Stimulated activated CD8-positive, alpha-beta memory T cell treated with anti-CD3 and anti-CD28 coated beads, Interleukin-2, amount 100 ng/mL, for 1 hour (primary cell): ENCODE measurements around the gene ADD3.

Experiments
- DNase-seq, 2 donors: peaks; one replicate each; pipeline ENCODE4 v3.0.0-alpha.2; 2020; ENCODE audit warnings: low read depth in 2 of 2

The ADD3 gene

DNA sequence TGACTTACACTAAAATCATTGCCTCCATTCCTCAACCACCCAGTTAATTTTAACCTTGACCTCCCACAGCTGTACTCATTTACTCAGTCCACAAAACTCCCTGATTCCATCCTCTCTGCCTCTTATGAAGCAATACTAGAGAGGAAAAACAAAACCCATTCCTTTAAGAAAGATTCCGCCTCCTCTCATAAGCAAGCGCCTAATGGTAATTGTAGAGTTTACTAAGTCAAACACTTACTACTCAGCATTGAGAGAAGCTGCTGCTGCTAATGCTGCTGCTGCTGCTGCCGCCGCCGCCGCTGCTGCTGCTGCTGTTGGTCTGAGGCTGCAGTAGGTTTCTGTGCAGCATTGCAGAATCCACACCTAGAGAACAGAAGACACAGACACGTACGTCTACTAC lies 2.1 kb upstream of the ADD3 start:
- no peak for DNase-seq

DNA sequence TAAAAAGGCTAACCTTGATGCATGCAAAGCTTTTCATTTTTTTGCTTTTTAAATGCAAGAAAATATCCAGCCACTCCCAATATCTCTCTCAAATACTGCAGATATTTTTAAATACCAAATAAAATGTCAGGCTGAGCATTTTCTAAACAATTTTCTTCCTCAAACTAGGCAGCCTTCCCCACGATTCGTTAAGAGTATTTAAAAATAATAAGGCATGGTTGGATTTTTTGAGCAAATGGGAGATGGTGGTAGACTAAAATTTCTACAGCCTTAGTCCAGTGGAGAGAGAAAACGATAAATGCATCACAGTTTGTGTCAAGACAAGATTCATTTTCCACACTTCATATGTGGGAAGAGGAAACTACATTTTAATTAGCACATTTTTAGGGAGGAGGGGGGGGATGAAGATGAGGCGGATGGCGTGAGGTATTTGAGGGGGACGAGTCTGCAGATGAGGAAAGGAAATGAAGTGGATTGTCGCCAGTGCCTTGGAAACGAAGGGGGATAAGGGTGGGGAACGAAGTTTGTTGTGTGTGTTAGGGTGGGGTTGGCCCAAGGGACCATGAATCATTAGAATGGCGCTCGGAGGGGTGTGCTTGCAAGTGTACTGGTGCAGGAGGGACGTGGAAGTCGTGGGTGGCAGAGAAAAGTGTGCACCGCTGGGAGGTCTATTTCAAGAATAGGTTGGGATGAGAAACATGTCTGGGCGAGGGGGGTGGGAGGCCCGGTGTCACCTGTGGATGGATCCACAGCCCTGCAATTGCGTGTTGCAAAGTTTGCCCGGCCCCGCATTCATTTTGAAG lies 1.2 kb upstream of the ADD3 start:
- DNase-seq = no peak

DNA sequence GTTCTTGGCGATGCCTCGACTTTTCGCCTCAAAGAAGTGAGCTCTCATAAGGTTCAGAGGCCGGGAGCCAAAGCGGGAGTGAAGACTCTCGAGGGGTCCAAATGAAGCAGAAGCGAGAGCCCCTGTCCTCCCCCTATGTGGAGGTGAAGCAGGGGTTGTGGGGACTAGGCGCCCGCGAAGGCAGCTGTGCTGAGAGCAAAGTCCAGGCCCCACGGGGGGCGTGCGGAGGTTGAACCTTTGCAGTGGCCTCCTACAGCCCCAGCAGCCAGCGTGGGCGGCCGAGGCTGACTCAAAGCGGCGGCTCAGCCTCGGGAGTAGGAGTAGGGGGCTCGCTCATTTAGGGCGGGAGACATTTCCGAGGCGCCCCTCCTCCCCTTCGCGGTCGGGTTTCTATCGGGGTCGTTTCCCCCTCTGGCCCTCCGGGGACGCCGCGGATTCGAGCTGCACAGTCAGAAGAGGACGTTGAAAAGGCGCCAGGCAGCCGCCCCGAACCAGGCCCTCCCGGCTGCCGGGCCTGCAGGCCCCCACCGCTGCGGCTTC lies 553 bp upstream of the ADD3 start:
- no peak for DNase-seq

DNA sequence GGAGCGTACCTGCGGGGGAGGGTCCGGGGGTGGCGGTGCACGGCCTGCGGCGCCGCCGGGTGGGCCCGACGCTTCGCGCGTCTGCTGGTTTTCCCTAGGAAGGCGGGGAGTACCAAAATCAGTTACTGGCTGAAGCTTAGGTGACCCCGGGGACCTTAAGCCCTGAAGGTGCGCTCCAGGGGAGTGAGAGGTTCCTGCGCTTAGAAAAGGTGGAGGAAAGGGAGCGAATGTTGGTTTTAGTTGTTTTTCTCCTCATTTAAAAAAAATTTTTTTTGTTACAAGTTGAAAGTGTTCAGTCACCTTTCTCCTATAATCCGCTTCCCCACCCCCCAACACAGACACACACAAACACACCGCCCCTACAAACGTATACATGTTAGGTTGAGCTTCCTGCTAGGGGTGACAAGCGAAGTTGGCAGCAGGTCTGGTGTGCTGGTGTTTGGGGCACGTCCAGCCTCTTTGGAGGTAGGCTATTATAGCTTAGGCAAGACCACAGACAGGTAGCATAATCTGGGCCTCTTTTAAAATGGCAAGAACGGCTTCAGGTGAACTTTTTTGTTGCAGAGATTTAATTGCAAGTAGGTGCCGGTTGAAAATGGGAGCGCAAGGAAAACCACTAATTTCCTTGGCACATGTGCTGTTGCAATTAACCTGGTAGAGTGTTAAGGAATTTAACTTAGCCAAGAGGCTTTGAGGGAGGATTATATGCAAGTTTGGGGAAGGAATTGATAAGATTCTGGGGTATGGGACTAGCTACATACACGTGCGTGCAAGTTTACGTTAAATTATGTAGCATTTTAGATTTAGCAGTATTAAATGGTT lies 945 bp downstream of the ADD3 start:
- no peak for DNase-seq

DNA sequence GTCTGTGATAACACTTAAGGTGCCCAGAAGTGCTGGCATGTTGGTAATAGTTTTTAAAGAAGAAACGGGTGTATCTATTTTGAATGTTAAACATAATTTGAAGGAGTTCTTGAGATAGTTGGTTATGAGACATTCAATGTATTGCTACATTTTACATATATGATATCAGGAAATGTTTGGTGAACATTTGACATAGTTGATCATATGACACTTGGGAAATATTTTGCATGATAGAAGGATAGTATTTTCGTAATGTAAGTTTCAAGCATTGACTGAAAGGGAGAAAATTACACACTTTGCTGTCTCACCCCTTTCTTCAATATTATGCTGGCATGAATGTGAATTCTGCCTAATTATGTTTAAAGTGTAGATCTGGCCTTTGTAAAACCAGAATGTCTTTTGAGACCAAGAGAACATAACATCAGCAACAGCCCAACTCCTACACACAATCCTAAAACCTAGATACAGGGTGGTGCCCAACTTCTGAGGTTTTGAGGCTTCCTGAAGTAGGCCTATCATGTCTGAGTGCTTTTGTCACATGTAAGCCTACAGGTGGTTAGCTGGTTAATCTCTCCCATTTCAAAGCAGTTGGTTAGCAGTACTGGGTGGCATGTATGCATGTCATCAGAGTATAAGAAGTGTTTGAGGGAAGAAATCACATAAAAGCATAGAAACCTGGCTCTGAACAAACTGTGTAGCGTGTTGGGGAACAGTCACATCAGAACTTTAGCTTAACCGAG lies 2.1 kb downstream of the ADD3 start:
- DNase-seq = peak in 1 of 2 donors; percentile 26

DNA sequence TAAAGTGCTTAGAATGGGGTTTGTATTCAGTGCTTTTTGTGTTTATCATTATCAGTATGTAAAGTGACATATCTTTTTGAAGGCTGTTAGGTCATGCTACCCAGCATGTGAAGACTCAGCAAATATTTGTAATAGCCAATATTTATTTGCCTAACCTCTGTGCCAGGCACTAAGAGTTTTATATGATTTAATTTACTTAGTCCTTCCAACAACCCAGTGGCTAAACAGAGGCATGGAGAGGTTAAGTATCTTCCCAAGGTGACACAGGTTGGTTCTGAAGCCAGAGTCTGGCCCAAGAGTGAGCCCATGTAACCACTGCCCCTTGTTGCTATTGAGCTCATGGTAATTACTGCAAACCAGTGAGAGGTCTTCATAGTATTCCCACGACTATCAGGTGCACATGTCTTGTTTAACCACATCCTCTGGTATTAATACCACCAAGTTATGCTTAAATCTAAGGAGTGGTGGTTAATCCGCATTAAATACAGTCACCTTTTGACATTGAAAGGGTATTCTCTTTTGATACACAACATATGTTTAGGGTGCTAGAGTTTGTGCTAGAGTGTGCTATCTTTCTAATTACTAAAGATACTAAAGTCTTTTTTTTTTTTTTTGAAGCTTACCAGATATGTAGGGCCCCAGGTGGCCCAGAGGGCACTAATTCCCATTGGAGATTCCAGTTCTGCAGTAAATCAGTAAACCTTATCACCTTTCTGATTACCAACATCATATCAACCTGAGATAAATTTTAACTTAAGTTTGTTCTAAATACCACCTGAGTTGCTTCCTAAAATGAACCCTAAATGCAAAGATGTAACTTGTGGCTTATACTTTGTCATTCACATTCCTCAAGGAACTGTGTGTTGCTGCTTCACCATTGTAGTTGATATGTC lies 2.9 kb downstream of the ADD3 start:
- DNase-seq = no peak

DNA sequence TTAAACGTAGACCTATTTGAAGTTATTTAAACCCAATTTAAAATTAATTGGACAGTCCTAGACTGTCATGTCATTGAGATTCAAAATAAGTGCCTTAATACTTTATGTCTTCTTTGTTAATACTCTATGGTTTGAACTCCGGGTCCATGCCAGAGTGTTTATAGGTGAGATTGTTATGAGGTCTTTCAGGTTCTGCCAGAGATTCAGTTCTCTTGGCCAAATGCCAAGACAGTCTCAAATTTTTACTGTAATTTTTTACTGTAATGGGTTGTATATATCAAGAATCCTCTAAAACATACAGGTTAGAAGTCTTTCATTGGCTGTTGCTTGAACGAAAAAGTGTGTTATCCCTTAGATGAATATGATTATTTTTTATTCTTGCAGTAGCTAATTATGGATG lies 3.9 kb downstream of the ADD3 start:
- no peak for DNase-seq

DNA sequence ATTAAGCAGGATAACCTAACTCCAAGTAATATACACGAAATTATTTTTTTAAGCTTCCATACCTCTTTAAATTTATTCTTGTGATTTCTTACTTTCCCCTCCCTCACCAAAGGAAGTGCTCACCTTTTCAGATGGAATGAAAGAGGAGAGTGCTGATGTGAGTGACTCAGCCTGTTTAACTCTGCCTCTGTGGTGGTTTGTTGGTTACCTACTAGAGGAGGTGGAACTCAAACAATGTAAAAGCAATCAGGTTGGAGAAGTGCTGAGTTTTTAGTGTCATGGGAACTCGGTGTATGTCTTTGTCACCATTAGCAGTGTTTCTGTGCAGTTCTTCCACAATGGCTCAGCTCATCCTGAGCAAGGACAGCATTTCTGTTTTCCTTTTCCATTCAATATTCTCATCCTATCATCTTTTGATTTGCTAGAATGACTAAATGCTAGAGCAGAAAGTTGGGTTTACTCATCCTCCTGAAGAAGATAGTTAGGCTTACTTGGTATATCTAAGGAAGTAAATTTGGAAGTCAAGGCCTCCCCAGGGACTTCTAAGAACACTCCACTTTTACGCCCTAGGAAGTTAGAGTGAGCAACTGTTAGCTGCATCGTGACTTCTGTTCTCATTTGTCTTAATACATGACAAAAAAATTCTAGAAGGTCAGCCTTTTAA lies 6.0 kb downstream of the ADD3 start:
- no peak for DNase-seq

DNA sequence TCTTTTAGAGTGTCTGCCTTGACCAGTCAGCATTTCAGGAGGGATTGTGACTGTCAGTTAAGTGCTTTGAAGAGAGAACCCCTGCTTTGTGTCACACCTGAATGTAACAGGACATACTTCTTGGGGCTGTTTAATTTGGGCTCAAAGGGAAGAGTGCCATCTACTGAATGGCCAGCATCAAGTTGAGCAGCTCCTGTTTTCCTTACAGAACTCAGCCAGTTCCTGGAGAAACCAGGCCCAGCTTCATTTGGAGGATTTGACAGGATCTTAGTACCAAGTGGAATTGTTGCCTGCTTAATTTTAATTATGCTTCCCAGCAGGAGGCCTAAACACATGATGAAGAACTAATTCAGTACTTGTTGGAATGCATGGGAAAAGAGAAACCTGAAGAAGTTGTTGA lies 8.3 kb downstream of the ADD3 start:
- no peak for DNase-seq

DNA sequence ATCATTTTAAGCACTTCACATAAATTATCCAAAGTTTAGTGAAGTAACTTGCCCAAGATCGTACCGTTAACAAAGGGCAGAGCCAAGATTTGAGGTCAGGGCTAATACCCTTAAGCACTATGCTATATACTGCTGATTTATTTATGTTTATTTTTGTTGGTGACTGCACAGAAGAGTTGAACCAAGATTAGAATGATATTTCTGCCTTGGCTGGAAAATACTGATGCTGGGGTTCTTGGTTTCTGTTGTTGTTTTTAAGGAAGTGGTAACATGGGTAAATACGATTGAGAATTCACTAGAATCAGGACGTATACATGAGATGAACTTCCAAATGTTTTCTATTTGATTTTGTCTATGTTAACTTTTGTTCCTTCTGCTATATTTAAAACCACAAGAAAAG lies 9.3 kb downstream of the ADD3 start:
- no peak for DNase-seq

DNA sequence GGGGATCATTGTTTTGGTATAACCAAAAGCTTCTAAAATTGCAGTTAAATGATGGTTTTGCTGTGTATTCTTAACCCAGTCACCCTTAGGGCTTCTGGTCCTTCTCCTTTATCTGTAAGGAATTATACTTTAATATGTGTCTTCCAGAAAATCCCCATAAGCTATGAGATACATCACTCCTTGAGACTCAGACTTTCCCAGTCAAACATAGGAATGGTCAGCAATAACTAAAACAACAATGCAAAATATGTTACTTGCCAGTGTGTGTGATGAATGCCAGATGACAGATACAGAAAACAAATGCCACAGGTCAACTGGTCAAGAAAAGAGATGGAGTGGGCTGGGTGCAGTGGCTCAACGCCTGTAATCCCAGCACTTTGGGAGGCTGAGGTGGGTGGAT lies 10.1 kb downstream of the ADD3 start:
- no peak for DNase-seq

DNA sequence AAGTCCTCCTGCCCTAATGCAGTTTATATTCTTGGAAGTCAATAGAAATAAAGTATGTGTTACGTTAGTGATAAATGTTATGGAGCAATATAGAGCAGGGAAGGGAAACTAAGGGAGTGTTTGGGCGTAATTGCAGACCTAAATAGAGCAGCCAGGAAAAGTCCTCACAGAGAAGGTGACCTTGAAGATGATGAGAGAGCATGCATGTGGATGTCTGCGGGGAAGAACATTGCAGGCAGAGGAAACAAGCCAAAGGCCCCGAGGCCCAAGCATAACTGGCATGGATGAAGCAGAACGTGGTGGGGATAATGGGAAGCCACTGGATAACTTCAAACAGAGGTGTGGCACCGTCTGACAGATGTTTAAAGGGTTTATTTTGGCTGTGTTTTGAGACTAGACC lies 12.5 kb downstream of the ADD3 start:
- DNase-seq = no peak

DNA sequence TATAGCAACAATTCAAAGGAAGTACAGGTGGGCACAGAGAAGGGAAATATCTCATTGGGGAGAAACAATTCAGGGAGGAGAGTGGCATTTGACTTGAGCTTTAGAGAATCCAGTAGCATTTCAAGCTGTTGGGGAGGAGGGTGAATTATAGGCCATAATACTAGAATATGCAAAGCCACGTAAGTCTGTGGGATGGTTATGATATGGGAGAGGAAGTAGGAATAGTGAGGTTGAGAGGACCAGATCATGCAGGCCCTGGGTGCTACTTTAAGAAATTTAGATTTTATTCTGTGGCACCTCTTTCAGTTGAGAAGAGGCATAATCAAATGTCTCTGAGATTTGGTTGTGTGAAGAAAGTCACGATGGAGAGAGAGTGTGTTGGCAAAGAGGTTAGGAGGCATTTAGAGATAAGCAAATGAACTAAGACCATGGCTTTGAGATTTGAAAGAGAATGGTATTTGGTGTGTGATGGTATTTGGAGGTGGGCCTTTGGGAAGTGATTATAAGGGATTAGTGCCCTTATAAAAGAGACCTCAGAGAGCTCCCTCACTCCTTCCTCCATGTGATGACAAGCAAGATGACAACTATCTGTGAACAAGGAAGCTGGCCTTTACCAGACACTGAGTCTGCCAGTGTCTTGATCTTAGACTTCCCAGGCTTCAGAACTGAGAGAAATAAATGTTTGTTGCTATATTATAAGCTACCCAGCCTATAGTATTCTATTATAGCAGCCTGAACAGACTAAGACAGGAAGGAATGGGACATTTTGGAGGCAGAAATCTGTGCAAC lies 15.1 kb downstream of the ADD3 start:
- DNase-seq = no peak

DNA sequence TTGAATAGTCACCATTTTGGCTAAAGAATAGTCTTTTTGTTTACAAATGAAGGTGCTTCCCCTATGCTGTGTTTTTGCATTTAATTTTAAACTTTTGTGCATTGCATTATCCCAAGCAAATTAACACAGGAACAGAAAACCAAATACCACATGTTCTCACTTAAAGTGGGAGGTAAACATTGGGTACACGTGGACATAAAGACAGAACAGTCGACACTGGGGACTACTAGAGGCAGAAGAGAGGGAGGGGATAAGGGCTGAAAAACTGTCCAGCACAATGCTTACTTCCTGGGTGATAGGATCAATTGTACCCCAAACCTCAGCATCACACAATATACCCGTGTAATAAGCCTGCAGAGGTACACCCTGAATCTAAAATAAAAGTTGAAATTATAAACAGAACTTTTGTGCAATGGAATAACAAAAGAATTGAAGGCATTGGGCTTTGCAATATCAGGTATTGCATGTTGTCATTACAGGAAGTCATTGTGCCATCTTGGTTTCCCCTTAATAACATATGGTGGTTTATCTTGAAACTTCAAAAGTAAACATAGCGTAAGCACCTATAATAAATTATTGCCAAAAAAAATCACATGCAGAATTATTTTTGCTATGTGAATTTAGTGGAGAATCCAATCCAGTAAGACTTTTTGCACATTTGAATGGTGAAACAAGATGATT lies 16.1 kb downstream of the ADD3 start:
- DNase-seq = no peak

DNA sequence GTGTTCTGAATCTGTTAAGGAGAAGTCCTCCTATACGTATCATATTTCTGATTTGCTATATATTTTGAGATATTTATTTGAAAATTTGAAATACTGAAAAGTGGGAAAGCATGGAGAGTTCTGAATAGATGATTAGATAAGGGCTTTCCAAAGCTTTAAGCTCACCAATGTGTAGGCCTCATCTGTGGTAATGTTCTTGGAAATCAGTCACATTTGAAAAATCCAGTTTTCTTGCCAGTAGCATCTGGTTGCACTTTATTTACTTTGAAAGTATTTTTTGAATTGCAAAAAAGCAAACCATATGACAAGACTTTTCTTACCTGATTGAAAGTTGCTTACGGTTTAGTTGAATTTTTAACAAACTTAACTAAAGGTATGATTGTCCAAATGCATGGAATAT lies 21.7 kb downstream of the ADD3 start:
- no peak for DNase-seq

DNA sequence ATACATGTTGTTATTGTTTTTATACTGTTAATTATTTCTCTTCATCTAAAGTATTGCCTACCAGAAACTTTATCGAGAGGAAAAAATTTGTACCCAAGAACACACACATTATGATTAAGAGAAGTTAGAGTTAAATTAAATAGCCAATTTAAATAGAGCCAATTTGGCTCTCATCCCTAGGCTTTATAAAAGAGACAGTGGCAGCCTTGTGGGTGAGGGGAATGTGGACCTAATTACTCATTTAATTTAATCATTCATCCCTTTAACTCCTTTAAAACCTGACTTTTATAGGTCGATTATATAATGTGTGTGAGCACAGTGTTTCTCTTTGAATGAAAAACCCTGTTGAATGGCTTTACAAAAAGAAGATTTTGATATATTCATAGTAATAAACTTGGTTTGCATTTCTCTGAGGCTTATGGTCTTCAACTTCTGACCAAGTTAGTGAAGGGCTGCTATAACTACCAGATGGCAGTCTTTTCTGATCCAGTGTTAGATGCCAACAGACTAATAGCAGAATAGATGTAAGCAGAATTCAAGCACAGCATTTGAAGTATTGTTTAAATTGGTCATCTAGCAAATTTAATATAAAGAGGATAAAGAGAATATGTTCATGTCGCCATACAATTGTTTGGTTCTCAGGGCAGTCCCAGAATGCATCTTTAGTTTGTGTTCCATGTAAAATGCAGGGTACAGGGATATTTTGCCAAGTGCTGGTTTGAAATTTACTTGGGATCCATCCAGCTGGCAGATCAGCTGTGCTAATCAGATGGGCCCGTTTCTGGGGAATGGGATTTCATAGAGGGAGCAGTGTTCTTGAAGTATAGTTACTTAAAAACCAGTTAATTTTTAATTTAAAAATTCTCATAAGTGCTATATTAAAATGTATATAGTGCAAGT lies 25.3 kb downstream of the ADD3 start:
- DNase-seq = no peak

DNA sequence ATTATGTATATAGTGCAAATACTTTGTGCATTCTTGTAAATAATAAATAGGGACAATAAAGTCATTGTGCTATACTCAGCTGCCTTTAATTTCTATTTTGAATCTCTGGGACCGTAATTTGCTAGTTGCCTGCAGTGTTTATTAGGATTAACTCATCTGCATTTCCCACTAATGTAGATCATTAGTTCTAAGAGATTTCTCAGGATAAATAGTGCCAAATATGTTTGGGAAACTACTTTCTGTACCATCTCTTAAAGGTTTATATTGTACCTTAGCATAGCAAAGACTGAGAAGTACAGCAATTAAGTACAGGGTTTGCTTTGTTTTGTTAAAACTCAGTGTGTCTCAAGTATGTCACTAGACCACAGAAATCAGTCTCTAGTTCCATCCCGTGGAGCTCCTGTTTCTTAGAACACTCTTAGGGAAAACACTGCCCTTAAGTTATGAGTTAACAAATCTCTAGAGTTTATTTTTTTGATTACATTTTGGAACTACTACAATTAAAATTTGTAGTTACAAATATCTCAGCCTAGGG lies 26.0 kb downstream of the ADD3 start:
- no peak for DNase-seq

DNA sequence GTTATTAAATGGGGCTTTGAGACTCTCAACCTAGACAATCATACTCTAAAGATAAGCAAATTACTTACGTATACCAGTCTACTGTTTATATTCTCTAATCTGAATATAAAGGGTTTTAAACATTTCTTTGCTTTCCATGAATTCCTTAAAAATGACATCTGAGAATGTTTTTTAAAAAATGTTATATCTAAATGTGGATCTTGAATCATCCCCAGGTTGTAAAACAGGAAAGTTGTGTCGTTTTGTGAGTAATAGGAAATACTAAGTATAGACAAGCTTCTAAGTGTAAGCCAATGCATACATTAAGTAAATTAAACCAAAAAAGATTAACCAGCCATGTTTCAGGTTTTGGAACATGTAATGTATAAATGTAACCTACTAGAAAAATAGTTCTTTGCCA lies 26.8 kb downstream of the ADD3 start:
- DNase-seq = no peak
